Body of pancreas (tissue), 4 donors: Measurements from ENCODE around the gene ISL2. TPM values are rescaled to one million over a fixed set of nuclear protein-coding genes. Genes with fewer than 3 reads are reported as not detected.

Experiments
- ATAC-seq: fragments of 150-250 bp; one replicate; pipeline ENCODE4 v1.9.1; 2016
- DNase-seq, 4 donors: peaks; one replicate each; pipeline ENCODE4 v3.0.0-alpha.2; 2019
- H3K27ac ChIP-seq, 4 donors: fragments of 200-600 bp; sonication (generic); 1 replicate in 3 of 4; 2 replicates in 1 of 4; pipeline versions ENCODE4 v1.5.1 to v1.6.1; 2016 to 2019; ENCODE audit warnings: mild to moderate bottlenecking in 1 of 4, mixed read lengths in 1 of 4, moderate library complexity in 1 of 4
- H3K27me3 ChIP-seq, 2 donors: fragments of 200-600 bp; sonication (generic); one replicate each; pipeline ENCODE4 v1.6.0; 2016; ENCODE audit warnings: mild to moderate bottlenecking in 1 of 2
- H3K36me3 ChIP-seq, 2 donors: fragments of 200-600 bp; sonication (generic); replicated peaks in 1 of 2; 2 replicates each; pipeline ENCODE4 v1.5.1; 2016; ENCODE audit warnings: low read depth in 2 of 2; ENCODE audit not compliant: insufficient read depth in 1 of 2
- H3K4me1 ChIP-seq: fragments of 200-600 bp; sonication (generic); one replicate; pipeline ENCODE4 v1.6.0; 2016
- H3K4me3 ChIP-seq, 2 donors: fragments of 200-600 bp; sonication (generic); 1 replicate in 1 of 2; 2 replicates in 1 of 2; pipeline ENCODE4 v1.5.1; 2016 to 2019
- H3K9me3 ChIP-seq, 3 donors: fragments of 200-600 bp; sonication (generic); 1 replicate in 2 of 3; 2 replicates in 1 of 3; pipeline ENCODE4 v1.5.1; 2016
- POLR2A ChIP-seq, 3 donors: fragments of 450-650 bp; IDR thresholded peaks; one replicate each; pipeline ENCODE4 v1.6.1; 2016; ENCODE audit warnings: antibody characterized with exemption in 3 of 3, mild to moderate bottlenecking in 2 of 3
- WGBS, 2 donors: methylation state at CpG; one replicate each; pipeline ENCODE4 v1.1.5; 2017; 5-methylcytosine and 5-hydroxymethylcytosine counted together
- intact Hi-C: fragments of 100-400 bp; cut with DNase I; formaldehyde crosslinking; loops from one replicate; pipeline ENCODE4 v1.15.1; 2023
- total RNA-seq, 2 donors: library from RNA; depleted of rRNA; stranded (reverse); fragments of >200 nt; gene quantifications; one replicate each; pipeline ENCODE4 v1.1.0, GENCODE V29; 2016
- TF ChIP-seq, protein P1 (sequence below), 7 experiments: fragments of 450-650 bp in 4 of 7; fragments of 200-600 bp in 3 of 7; sonication (generic) in 3 of 7; IDR thresholded peaks; one replicate each; pipeline ENCODE4 v1.5.1; 2016 to 2019; ENCODE audit warnings: antibody characterized with exemption in 7 of 7

The ISL2 gene
- total RNA-seq, 2 donors from 2014 or later, result not detected

DNA sequence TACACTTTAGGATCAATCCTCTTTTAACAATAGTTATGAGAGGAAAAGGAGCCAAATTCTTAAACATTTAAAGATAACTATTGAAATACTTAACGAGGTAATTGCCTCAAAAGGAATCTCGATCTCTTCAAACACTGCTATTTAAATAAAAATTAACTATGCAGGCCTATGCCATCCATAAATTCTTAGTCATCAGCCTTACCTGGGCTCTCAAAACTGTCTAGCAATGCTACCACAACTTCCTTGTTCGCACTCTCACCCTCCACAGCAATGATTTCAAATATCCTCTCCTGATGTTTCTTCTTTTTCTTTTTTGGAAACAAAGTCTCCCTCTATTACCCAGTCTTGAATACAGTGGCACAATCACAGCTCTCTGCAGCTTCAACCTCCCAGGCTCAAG is 37.6 kb upstream of the ISL2 start:
- no peak overlapping the region for H3K27ac ChIP-seq
- WGBS, 2 donors, result 54 to 58% methylated on average over 3 of the region's 3 CpGs
- DNase-seq, result no peak
- no peaks in the 10 kb centered on the region for H3K4me1 ChIP-seq
- no peak for ATAC-seq
- intact Hi-C loops, result no loop called here
- H3K9me3 ChIP-seq, result no peaks in the 10 kb centered on the region
- no peak overlapping the region for H3K4me3 ChIP-seq
- H3K27me3 ChIP-seq, result no peaks in the 10 kb centered on the region
- TF ChIP-seq POLR2A (IDR thresholded peaks at IDR 0.05), result no peak
- TF ChIP-seq, protein P1, sequence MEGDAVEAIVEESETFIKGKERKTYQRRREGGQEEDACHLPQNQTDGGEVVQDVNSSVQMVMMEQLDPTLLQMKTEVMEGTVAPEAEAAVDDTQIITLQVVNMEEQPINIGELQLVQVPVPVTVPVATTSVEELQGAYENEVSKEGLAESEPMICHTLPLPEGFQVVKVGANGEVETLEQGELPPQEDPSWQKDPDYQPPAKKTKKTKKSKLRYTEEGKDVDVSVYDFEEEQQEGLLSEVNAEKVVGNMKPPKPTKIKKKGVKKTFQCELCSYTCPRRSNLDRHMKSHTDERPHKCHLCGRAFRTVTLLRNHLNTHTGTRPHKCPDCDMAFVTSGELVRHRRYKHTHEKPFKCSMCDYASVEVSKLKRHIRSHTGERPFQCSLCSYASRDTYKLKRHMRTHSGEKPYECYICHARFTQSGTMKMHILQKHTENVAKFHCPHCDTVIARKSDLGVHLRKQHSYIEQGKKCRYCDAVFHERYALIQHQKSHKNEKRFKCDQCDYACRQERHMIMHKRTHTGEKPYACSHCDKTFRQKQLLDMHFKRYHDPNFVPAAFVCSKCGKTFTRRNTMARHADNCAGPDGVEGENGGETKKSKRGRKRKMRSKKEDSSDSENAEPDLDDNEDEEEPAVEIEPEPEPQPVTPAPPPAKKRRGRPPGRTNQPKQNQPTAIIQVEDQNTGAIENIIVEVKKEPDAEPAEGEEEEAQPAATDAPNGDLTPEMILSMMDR (IDR thresholded peaks at IDR 0.05), result no peak
- no peaks in the 10 kb centered on the region for H3K36me3 ChIP-seq

DNA sequence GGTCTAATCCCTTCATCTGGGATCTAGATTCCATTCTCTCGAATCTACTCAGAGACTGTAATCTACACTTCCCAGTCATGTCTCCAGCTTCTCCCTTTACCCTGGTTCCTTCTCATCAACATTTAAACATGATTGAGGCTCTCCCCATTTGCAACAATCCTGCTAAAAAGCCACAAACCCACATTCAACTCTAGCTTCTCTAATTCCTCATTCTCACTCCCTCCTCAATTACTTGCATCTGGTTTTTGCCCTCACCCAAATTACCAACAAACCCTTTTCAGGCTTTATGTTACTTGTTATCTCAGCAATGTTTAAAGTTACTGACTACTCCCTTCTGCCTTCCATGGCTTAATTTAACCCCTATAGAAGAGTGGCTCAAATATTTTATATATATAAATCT is 36.8 kb upstream of the ISL2 start:
- ATAC-seq (no peak), DNase-seq (no peak)
- WGBS, 2 donors, result 70 to 72% methylated on average over 1 of the region's 1 CpG
- Histone ChIP-seq H3K27me3 (no peaks in the 10 kb centered on the region), H3K36me3 (no peaks in the 10 kb centered on the region), H3K27ac (no peak overlapping the region), H3K4me3 (no peak overlapping the region), H3K9me3 (no peaks in the 10 kb centered on the region), H3K4me1 (no peaks in the 10 kb centered on the region)
- no peak for TF ChIP-seq POLR2A (IDR thresholded peaks at IDR 0.05)
- TF ChIP-seq, protein P1 (IDR thresholded peaks at IDR 0.05), result no peak
- intact Hi-C loops, result no loop called here

DNA sequence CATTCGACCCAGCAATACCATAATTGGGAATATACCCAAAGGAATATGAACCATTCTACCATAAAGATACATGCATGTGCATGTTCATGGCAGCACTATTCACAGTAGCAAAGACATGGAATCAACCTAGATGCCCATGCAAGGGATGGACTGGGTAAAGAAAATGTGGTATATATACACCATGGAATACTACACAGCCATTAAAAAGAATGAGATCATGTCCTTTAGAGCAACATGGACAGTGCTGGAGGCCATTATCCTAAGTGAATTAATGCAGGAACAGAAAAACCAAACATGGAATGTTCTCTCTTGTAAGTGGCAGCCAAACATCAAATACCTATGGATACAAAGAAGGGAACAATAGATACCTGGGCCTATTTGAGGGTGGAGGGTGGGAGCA is 32.7 kb upstream of the ISL2 start:
- intact Hi-C loops, result no loop called here
- Histone ChIP-seq H3K36me3 (no peaks in the 10 kb centered on the region), H3K9me3 (no peaks in the 10 kb centered on the region), H3K27me3 (no peaks in the 10 kb centered on the region), H3K27ac (no peak overlapping the region), H3K4me1 (peaks cover 13% of the 10 kb centered on the region), H3K4me3 (no peak overlapping the region)
- WGBS, 2 donors, result 78 to 82% methylated on average over 1 of the region's 1 CpG
- DNase-seq (no peak), ATAC-seq (no peak)
- TF ChIP-seq, protein P1 (IDR thresholded peaks at IDR 0.05), result no peak
- no peak for TF ChIP-seq POLR2A (IDR thresholded peaks at IDR 0.05)

DNA sequence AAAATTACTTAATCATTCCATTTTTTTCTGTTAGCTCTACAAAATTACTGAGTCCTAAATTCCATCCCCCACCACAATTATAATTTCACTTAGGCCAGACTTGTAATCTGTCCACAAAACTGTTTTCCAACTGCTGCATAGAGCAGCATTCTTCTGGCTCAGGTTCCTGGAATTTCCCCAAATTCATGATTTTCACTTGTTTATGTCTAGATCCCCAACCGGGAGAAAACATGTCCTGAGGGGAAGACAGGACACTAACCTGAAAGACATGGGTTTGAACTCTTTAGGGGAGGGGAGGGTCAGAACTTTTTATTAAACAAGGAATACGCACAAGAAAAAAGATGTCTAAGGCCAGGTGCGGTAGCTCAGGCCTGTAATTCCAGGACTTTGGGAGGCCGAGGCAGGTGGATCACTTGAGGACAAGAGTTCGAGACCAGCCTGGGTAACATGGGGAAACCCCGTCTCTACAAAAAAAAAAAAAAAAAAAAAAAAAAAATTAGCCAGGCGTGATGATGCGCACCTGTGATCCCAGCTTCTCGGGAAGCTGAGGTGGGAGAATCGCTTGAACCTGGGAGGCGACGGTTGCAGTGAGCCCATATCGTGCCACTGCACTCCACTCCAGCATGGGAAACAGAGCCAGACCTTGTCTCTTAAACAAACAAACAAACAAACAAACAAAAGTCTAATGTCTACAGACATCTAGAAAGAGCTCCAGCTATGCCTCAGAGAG is 26.8 kb upstream of the ISL2 start:
- TF ChIP-seq POLR2A (IDR thresholded peaks at IDR 0.05), result no peak
- TF ChIP-seq, protein P1 (IDR thresholded peaks at IDR 0.05), result no peak
- Histone ChIP-seq H3K4me1 (peaks cover 32% of the 10 kb centered on the region), H3K9me3 (no peaks in the 10 kb centered on the region), H3K27me3 (no peaks in the 10 kb centered on the region), H3K36me3 (no peaks in the 10 kb centered on the region), H3K27ac (no peak overlapping the region), H3K4me3 (no peak overlapping the region)
- 72 to 80% methylated on average over 11 to 13 of the region's 13 CpGs for WGBS, 2 donors
- ATAC-seq, result no peak
- intact Hi-C loops, result no loop called here
- DNase-seq, result no peak
